Measurements from ENCODE around the gene SLFN11. TPM values are rescaled to one million over a fixed set of nuclear protein-coding genes. Genes with fewer than 3 reads are reported as not detected.
"Not testable (repeated sequence)": the region's sequence is repeated elsewhere in the genome, so short reads cannot be mapped to it uniquely, and the experiment has no call there.

SLFN11 gene
- total RNA-seq, 4 donors from 2014 or later, result 3.4 to 10.7 (median 5.0) TPM

- Histone ChIP-seq H3K4me1 (peaks cover 25% of the 10 kb centered on the region), H3K36me3 (no peaks in the 10 kb centered on the region), H3K27ac (no peak overlapping the region), H3K4me3 (no peak overlapping the region), H3K27me3 (peaks cover 20% of the 10 kb centered on the region), H3K9me3 (no peaks in the 10 kb centered on the region)
- WGBS, result 81% methylated on average over 3 of the region's 3 CpGs
- DNase-seq (ENCODE audit: low spot score in 2 of 2), result no peak
- TF ChIP-seq POLR2A (IDR thresholded peaks at IDR 0.05) (no peak), EP300 (IDR thresholded peaks at IDR 0.05) (no peak), POLR2AphosphoS5 (IDR thresholded peaks at IDR 0.05) (no peak), CTCF (IDR thresholded peaks at IDR 0.05) (no peak)
These were observed 29.2 kb downstream of the SLFN11 start for GRCh38 chr17:35344262-35344661.

- H3K9me3 ChIP-seq, result no peaks in the 10 kb centered on the region
- no peak for DNase-seq (ENCODE audit: low spot score in 2 of 2)
- TF ChIP-seq POLR2A (IDR thresholded peaks at IDR 0.05) (no peak), EP300 (IDR thresholded peaks at IDR 0.05) (no peak), CTCF (IDR thresholded peaks at IDR 0.05) (no peak), POLR2AphosphoS5 (IDR thresholded peaks at IDR 0.05) (no peak)
- H3K4me1 ChIP-seq, result peaks cover 24% of the 10 kb centered on the region
- peaks cover 19% of the 10 kb centered on the region for H3K27me3 ChIP-seq
- no peak overlapping the region for H3K4me3 ChIP-seq
- no peaks in the 10 kb centered on the region for H3K36me3 ChIP-seq
- H3K27ac ChIP-seq, result no peak overlapping the region
These were observed 31.1 kb downstream of the SLFN11 start for GRCh38 chr17:35342276-35342675.

- Histone ChIP-seq H3K4me1 (peaks cover 16% of the 10 kb centered on the region), H3K27me3 (peaks cover 13% of the 10 kb centered on the region), H3K4me3 (no peak overlapping the region), H3K27ac (no peak overlapping the region), H3K36me3 (no peaks in the 10 kb centered on the region), H3K9me3 (no peaks in the 10 kb centered on the region)
- no peak for TF ChIP-seq POLR2A (IDR thresholded peaks at IDR 0.05)
- TF ChIP-seq POLR2AphosphoS5 (IDR thresholded peaks at IDR 0.05), result no peak
- TF ChIP-seq CTCF (IDR thresholded peaks at IDR 0.05), result no peak
- no peak for TF ChIP-seq EP300 (IDR thresholded peaks at IDR 0.05)
- WGBS, result 73% methylated on average over 5 of the region's 5 CpGs
- no peak for DNase-seq (ENCODE audit: low spot score in 2 of 2)
These were observed 31.9 kb downstream of the SLFN11 start for GRCh38 chr17:35341411-35341992.

- Histone ChIP-seq H3K4me3 (no peak overlapping the region), H3K4me1 (no peaks in the 10 kb centered on the region), H3K27me3 (peaks cover 8% of the 10 kb centered on the region), H3K36me3 (no peaks in the 10 kb centered on the region), H3K27ac (no peak overlapping the region), H3K9me3 (no peaks in the 10 kb centered on the region)
- DNase-seq (ENCODE audit: low spot score in 2 of 2), result no peak
- no peak for TF ChIP-seq CTCF (IDR thresholded peaks at IDR 0.05)
- TF ChIP-seq EP300 (IDR thresholded peaks at IDR 0.05), result no peak
- no peak for TF ChIP-seq POLR2A (IDR thresholded peaks at IDR 0.05)
- TF ChIP-seq POLR2AphosphoS5 (IDR thresholded peaks at IDR 0.05), result no peak
- 91% methylated on average over 2 of the region's 2 CpGs for WGBS
These were observed 35.2 kb downstream of the SLFN11 start for GRCh38 chr17:35338230-35338629.

GRCh38 chr17:35337364-35337763 lies 36.1 kb downstream of the SLFN11 start:
- Histone ChIP-seq H3K27me3 (peaks cover 10% of the 10 kb centered on the region), H3K4me1 (no peaks in the 10 kb centered on the region), H3K36me3 (no peaks in the 10 kb centered on the region), H3K4me3 (no peak overlapping the region), H3K9me3 (no peaks in the 10 kb centered on the region), H3K27ac (no peak overlapping the region)
- no peak for TF ChIP-seq CTCF (IDR thresholded peaks at IDR 0.05)
- TF ChIP-seq EP300 (IDR thresholded peaks at IDR 0.05), result no peak
- no peak for TF ChIP-seq POLR2AphosphoS5 (IDR thresholded peaks at IDR 0.05)
- no peak for TF ChIP-seq POLR2A (IDR thresholded peaks at IDR 0.05)
- DNase-seq (ENCODE audit: low spot score in 2 of 2), result no peak

- not testable (repeated sequence) for H3K4me3 ChIP-seq; H3K36me3 ChIP-seq; DNase-seq (ENCODE audit: low spot score in 2 of 2); H3K9me3 ChIP-seq; H3K27ac ChIP-seq; H3K4me1 ChIP-seq; H3K27me3 ChIP-seq
- WGBS, result 94% methylated on average over 5 of the region's 5 CpGs
These were observed 39.8 kb downstream of the SLFN11 start for GRCh38 chr17:35333578-35333977.

Data from suprapubic skin (tissue), 4 donors.